ENCODE measurements around the gene NPR2. TPM values are rescaled to one million over a fixed set of nuclear protein-coding genes. Genes with fewer than 3 reads are reported as not detected.

Gene NPR2
- total and polyA plus RNA-seq, 2 of the 13 experiments (the other 11 are each of a cell fraction or from before 2014, with no cell fraction given), result 7.4 to 9.4 TPM

DNA sequence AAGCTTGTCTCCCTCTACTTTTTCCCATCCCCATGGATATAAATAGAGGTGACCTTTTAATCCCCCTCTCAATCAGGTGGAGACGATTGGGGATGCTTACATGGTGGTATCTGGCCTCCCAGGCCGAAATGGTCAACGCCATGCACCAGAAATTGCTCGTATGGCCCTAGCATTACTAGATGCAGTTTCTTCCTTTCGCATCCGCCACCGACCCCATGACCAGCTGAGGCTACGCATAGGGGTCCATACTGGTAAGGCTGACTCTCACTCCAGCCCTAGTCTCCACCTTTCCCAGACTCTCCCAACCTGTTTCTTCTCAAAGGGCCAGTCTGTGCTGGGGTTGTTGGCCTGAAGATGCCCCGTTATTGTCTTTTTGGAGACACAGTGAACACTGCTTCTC, 17.0 kb downstream of the NPR2 start (continued):
- TF ChIP-seq, protein P1, sequence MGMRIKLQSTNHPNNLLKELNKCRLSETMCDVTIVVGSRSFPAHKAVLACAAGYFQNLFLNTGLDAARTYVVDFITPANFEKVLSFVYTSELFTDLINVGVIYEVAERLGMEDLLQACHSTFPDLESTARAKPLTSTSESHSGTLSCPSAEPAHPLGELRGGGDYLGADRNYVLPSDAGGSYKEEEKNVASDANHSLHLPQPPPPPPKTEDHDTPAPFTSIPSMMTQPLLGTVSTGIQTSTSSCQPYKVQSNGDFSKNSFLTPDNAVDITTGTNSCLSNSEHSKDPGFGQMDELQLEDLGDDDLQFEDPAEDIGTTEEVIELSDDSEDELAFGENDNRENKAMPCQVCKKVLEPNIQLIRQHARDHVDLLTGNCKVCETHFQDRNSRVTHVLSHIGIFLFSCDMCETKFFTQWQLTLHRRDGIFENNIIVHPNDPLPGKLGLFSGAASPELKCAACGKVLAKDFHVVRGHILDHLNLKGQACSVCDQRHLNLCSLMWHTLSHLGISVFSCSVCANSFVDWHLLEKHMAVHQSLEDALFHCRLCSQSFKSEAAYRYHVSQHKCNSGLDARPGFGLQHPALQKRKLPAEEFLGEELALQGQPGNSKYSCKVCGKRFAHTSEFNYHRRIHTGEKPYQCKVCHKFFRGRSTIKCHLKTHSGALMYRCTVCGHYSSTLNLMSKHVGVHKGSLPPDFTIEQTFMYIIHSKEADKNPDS (CRISPR knock-in tag; IDR thresholded peaks at IDR 0.05), result no peak
- TF ChIP-seq, protein P2, sequence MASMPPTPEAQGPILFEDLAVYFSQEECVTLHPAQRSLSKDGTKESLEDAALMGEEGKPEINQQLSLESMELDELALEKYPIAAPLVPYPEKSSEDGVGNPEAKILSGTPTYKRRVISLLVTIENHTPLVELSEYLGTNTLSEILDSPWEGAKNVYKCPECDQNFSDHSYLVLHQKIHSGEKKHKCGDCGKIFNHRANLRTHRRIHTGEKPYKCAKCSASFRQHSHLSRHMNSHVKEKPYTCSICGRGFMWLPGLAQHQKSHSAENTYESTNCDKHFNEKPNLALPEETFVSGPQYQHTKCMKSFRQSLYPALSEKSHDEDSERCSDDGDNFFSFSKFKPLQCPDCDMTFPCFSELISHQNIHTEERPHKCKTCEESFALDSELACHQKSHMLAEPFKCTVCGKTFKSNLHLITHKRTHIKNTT (CRISPR knock-in tag; IDR thresholded peaks at IDR 0.05), result no peak
- no peak for TF ChIP-seq SRSF9 (IDR thresholded peaks at IDR 0.05; ENCODE audit: borderline replicate concordance, insufficient read depth, low read depth, low read length, poor library complexity, severe bottlenecking)
- TF ChIP-seq CEBPG (CRISPR knock-in tag; IDR thresholded peaks at IDR 0.05), result no peak
- no peak for TF ChIP-seq ZNF687 (CRISPR knock-in tag; IDR thresholded peaks at IDR 0.05)

DNA sequence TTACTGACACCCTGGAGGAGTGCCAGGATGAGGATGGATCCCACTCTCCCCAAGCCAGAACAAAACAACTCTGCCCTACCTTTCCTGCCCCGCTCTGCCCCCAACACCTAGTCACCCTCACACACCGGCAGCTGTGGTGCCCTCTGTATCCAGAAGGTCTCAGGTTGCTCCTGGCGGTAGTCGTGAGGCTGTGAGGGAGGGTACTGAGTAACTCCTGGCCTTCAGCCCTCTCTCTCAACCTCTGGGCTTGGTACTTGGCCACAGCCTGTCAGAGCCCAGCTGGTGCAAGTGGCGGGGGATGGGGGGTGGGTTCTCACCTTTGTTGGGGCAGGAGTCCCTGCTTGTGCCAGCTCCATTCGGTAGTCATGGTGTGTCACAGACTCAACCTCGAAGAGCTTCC, 18.7 kb downstream of the NPR2 start:
- DNase-seq (ENCODE audit: low spot score), result no peak
- Histone ChIP-seq H3K27ac (ENCODE audit: extremely low read length, insufficient read depth, low read length) (no peak overlapping the region), H3K36me3 (replicated peaks in 1 of 2; ENCODE audit: control insufficient read depth in 1 of 2, insufficient read depth in 2 of 2, low read length in 2 of 2) (peaks cover 4% of the 10 kb centered on the region in 2 experiments; a peak in 3 of 5 replicates), H4K20me1 (ENCODE audit: insufficient read depth, low read length) (no peaks in the 10 kb centered on the region), H3K4me1 (ENCODE audit: insufficient read depth, low read length) (peaks cover 29% of the 10 kb centered on the region), H3K27me3 (ENCODE audit: control insufficient read depth in 1 of 2, insufficient read depth in 2 of 2, low read length in 2 of 2) (no peaks in the 10 kb centered on the region), H3K4me3 (replicated peaks in 1 of 3; ENCODE audit: insufficient read depth in 1 of 3, low read depth in 2 of 3, low read length in 3 of 3) (no peak overlapping the region), H3K9ac (ENCODE audit: insufficient read depth, low read depth, low read length) (no peak overlapping the region), H2AFZ (ENCODE audit: low read length) (no peak overlapping the region), H3K79me2 (ENCODE audit: insufficient read depth, low read length) (no peaks in the 10 kb centered on the region), H3K9me3 (ENCODE audit: low read length) (no peaks in the 10 kb centered on the region), H3K4me2 (ENCODE audit: low read depth, low read length) (no peak overlapping the region)
- no TSS peak for BruUV-seq (replicated peaks)
- no peak for FAIRE-seq
- WGBS (ENCODE audit: low lambda C conversion rate), result 92% methylated on average over 6 of the region's 7 CpGs
- in situ Hi-C loops (cut with HindIII; ENCODE audit: extremely low pct_ligation_motif_present, low pct_unique_long_range_greater_than_20kb) (no loop called here), intact Hi-C loops (cut with micrococcal nuclease; ENCODE audit: unreplicated experiment) (no loop called here)
- CTCF ChIA-PET (ENCODE audit: low intra/inter-chr PET ratio, low total read pairs), result no interaction called here
- no peak for ATAC-seq
- POLR2A ChIA-PET, result no interaction called here
- no peak for TF ChIP-seq ZNF460 (CRISPR knock-in tag; IDR thresholded peaks at IDR 0.05; ENCODE audit: borderline replicate concordance)
- no peak for TF ChIP-seq HNF4G (IDR thresholded peaks at IDR 0.05; ENCODE audit: borderline replicate concordance, low read depth, low read length)
- TF ChIP-seq HNF4G (CRISPR knock-in tag; IDR thresholded peaks at IDR 0.05; ENCODE audit: borderline replicate concordance, low read depth), result no peak
- no peak for TF ChIP-seq ZUFSP (CRISPR knock-in tag; IDR thresholded peaks at IDR 0.05; ENCODE audit: borderline replicate concordance)
- TF ChIP-seq ZNF337 (CRISPR knock-in tag; IDR thresholded peaks at IDR 0.05; ENCODE audit: borderline replicate concordance, low read depth), result no peak
- TF ChIP-seq ZNF572 (CRISPR knock-in tag; IDR thresholded peaks at IDR 0.05), result no peak
- TF ChIP-seq WIZ (CRISPR knock-in tag; IDR thresholded peaks at IDR 0.05), result no peak
- TF ChIP-seq BRF2 (CRISPR knock-in tag; IDR thresholded peaks at IDR 0.05), result no peak
